Hepatocyte (in vitro differentiated cells): Measurements from ENCODE around the gene CORO2B. TPM values are rescaled to one million over a fixed set of nuclear protein-coding genes. Genes with fewer than 3 reads are reported as not detected.

Experiments used
- DNase-seq: peaks from one replicate; pipeline ENCODE4 v3.0.0-alpha.2; 2016; ENCODE audit warnings: low spot score
- H2AFZ ChIP-seq: fragments of 200-600 bp; sonication (generic); 2 replicates; pipeline ENCODE4 v1.6.0; 2016; ENCODE audit warnings: antibody characterized with exemption, mild to moderate bottlenecking
- H3K27ac ChIP-seq: fragments of 200-600 bp; sonication (generic); 2 replicates; pipeline ENCODE4 v1.5.1; 2016; ENCODE audit warnings: mild to moderate bottlenecking
- H3K27me3 ChIP-seq: fragments of 200-600 bp; sonication (generic); 2 replicates; pipeline ENCODE4 v1.6.1; 2016
- H3K36me3 ChIP-seq: fragments of 200-600 bp; sonication (generic); replicated peaks from 2 replicates; pipeline ENCODE4 v1.5.1; 2016; ENCODE audit warnings: low read depth; ENCODE audit not compliant: insufficient read depth
- H3K4me1 ChIP-seq: fragments of 200-600 bp; sonication (generic); 2 replicates; pipeline ENCODE4 v1.5.1; 2016; ENCODE audit warnings: mild to moderate bottlenecking, moderate library complexity; ENCODE audit not compliant: insufficient read depth
- H3K4me2 ChIP-seq: fragments of 200-600 bp; sonication (generic); 2 replicates; pipeline ENCODE4 v1.6.0; 2016
- H3K4me3 ChIP-seq: fragments of 200-600 bp; sonication (generic); 2 replicates; pipeline ENCODE4 v1.5.1; 2016; ENCODE audit warnings: mild to moderate bottlenecking
- H3K79me2 ChIP-seq: fragments of 200-600 bp; sonication (generic); 2 replicates; pipeline ENCODE4 v1.6.0; 2017; ENCODE audit warnings: mild to moderate bottlenecking
- H3K9me2 ChIP-seq: fragments of 200-600 bp; sonication (generic); replicated peaks from 2 replicates; pipeline ENCODE4 v1.6.0; 2017; ENCODE audit warnings: mild to moderate bottlenecking; ENCODE audit not compliant: insufficient read depth
- H3K9me3 ChIP-seq: fragments of 200-600 bp; sonication (generic); 2 replicates; pipeline ENCODE4 v1.5.1; 2016; ENCODE audit warnings: low read depth, mild to moderate bottlenecking
- H4K20me1 ChIP-seq: fragments of 200-600 bp; sonication (generic); 2 replicates; pipeline ENCODE4 v1.6.0; 2016; ENCODE audit warnings: mild to moderate bottlenecking; ENCODE audit not compliant: insufficient read depth, poor library complexity, severe bottlenecking
- CTCF ChIP-seq: fragments of 200-600 bp; sonication (generic); IDR thresholded peaks from 2 replicates; pipeline ENCODE4 v1.5.1; 2016; ENCODE audit warnings: antibody characterized with exemption, mild to moderate bottlenecking; ENCODE audit not compliant: poor library complexity
- EZH2 ChIP-seq: fragments of 200-600 bp; sonication (generic); IDR thresholded peaks from 2 replicates; pipeline ENCODE4 v1.6.1; 2016; ENCODE audit warnings: antibody characterized with exemption, mild to moderate bottlenecking, borderline replicate concordance
- EZH2phosphoT487 ChIP-seq: fragments of 200-600 bp; sonication (generic); IDR thresholded peaks from one replicate; pipeline ENCODE4 v1.6.1; 2018; ENCODE audit warnings: antibody characterized with exemption, mild to moderate bottlenecking, low read depth, moderate library complexity; ENCODE audit not compliant: unreplicated experiment, severe bottlenecking
- WGBS: methylation state at CpG from one replicate; pipeline ENCODE4 v1.1.6; 2016; ENCODE audit warnings: low lambda C conversion rate; ENCODE audit errors: missing lambda C conversion rate; 5-methylcytosine and 5-hydroxymethylcytosine counted together
- polyA plus RNA-seq: library from polyadenylated mRNA; unstranded; fragments of >200 nt; fragmentation: Nextera tagmentation; extraction: Ambion mirVana; gene quantifications from 2 replicates; pipeline ENCODE4 v1.2.1, GENCODE V29; 2016
- total RNA-seq: library from RNA; depleted of rRNA; stranded (reverse); fragments of >200 nt; gene quantifications from 2 replicates; pipeline ENCODE4 v1.2.3, GENCODE V29; 2014

Gene CORO2B
- total and polyA plus RNA-seq, 2 experiments from 2014 or later = 2.9 to 5.1 TPM

- TF ChIP-seq CTCF = no peak
- no peak for TF ChIP-seq EZH2phosphoT487
- no peak for TF ChIP-seq EZH2
- no peak overlapping the region for H2AFZ ChIP-seq
- DNase-seq = no peak
Observed at GRCh38 chr15:68626739-68627138, 47.9 kb downstream of the CORO2B start.

GRCh38 chr15:68627476-68627875 lies 48.7 kb downstream of the CORO2B start:
- Histone ChIP-seq H3K36me3 (no peaks in the 10 kb centered on the region), H3K79me2 (no peaks in the 10 kb centered on the region), H3K9me3 (no peaks in the 10 kb centered on the region), H3K4me1 (no peaks in the 10 kb centered on the region), H3K27ac (no peak overlapping the region), H3K9me2 (no peaks in the 10 kb centered on the region), H3K27me3 (no peaks in the 10 kb centered on the region), H4K20me1 (no peaks in the 10 kb centered on the region), H3K4me2 (no peak overlapping the region), H2AFZ (no peak overlapping the region), H3K4me3 (no peak overlapping the region)
- DNase-seq = no peak
- TF ChIP-seq EZH2phosphoT487 (no peak), CTCF (no peak), EZH2 (no peak)
- 90% methylated on average over 7 of the region's 7 CpGs for WGBS

More at GRCh38 chr15:68626739-68627138, 47.9 kb downstream of the CORO2B start:
- Histone ChIP-seq H4K20me1 (no peaks in the 10 kb centered on the region), H3K36me3 (no peaks in the 10 kb centered on the region), H3K27me3 (no peaks in the 10 kb centered on the region), H3K9me3 (no peaks in the 10 kb centered on the region), H3K4me2 (no peak overlapping the region), H3K27ac (no peak overlapping the region), H3K9me2 (no peaks in the 10 kb centered on the region), H3K79me2 (no peaks in the 10 kb centered on the region), H3K4me1 (no peaks in the 10 kb centered on the region), H3K4me3 (no peak overlapping the region)
- 86% methylated on average over 3 of the region's 3 CpGs for WGBS

GRCh38 chr15:68627995-68628394 lies 49.2 kb downstream of the CORO2B start:
- H3K27ac ChIP-seq = no peak overlapping the region
- no peak for DNase-seq
- H3K36me3 ChIP-seq = no peaks in the 10 kb centered on the region
- H3K4me3 ChIP-seq = no peak overlapping the region
- no peak overlapping the region for H3K4me2 ChIP-seq
- H3K27me3 ChIP-seq = no peaks in the 10 kb centered on the region
- no peaks in the 10 kb centered on the region for H4K20me1 ChIP-seq
- H3K4me1 ChIP-seq = peaks cover 2% of the 10 kb centered on the region
- WGBS = 91% methylated on average over 2 of the region's 2 CpGs
- H3K79me2 ChIP-seq = no peaks in the 10 kb centered on the region
- H3K9me3 ChIP-seq = no peaks in the 10 kb centered on the region
- TF ChIP-seq EZH2 = no peak
- no peak for TF ChIP-seq CTCF
- no peaks in the 10 kb centered on the region for H3K9me2 ChIP-seq
- H2AFZ ChIP-seq = no peak overlapping the region
